Kasumi-1 (cell line): Measurements from ENCODE around the gene KCTD11.

ENCODE experiments used
- DNase-seq, 2 experiments: peaks; one replicate each; lab custom pipeline; 2025; lab: John Stamatoyannopoulos, UW

Gene KCTD11

DNA sequence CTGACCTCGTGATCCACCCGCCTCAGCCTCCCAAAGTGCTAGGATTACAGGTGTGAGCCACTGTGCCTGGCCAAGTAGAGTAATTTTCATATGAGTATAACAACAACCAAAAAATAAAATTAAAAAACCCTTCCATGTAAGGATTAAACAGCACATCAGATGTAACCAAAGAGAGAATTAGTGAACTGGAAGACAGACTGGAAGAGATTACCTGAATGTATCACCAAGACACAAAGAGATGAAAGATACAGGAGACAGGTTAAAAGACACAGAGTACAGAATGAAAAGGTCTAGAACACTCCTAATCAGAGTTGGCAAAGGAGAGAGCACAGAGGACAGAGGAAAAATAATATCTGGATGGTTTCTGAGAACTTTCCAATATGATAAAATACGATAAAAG, 27.2 kb downstream of the KCTD11 start:
- DNase-seq: no peak

DNA sequence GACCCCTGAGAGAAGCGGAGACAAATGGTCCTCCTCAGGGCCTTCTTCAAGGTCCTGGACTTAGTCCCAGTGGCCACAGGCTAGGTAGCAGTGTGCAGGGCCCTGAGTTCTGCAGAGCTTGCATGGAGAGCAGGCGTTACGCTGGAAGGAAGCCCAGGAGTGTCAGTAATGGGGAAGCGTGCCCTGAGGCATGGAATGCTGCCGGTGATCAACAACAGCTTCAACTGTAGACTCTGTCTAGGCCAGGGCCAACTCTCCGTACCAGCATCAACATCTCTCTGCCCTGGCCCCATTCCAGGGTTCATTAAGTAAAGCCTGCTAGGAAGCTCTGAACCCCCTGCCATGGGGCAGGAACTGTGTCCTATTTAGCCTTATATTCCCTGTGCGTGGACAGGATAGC, 28.4 kb downstream of the KCTD11 start:
- no peak for DNase-seq

DNA sequence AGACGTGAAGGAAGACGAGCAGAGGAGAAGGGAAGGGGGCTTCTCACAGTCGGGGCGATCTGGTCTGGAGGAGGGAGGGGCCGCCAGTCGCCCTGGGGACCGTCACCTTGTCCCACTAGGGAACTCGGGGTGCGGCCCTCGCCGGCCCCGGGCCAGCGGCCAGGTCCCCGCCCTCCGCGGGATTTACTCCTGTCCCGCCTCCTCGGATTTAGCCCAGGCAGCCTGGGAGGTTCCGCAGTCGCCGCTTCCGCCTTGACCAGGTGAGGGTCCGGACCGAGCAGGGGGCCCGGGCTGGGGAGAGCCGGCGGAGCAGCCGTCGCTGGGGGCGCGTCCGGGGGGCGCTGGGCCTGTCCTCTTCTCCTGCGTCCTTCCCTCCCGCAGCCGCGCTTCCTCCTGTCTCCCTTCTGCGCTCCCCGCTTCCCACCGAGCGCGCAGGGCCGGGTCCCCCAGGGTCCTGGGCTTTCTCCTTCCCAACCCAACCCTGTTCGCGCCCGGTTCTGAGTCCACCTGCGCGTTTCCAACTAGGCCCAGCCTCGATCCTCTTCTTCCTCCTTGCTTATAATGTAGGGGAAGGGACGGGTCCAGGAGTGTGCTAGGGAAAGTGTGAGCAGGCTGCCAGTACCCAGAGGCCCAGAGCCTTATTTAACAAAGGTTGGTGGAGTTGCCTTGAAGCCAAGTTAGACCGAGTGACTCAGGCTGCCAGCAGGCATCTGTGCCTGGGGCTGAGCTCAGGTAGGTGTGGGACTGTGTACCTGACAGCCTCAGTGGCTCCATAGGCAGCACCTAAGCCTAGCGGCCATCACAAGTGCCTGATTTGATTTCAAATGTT, 29.1 kb downstream of the KCTD11 start, which contains the start of gene TNK1:
Gene TNK1, plus strand, starts transcription at position 235 of the 829 bp plus-strand sequence. CDS start 1,838 bp downstream, outside the sequence.
- no peak for DNase-seq

- no peak for DNase-seq
Observed at GRCh38 chr17:7382901-7383300, 30.9 kb downstream of the KCTD11 start.

GRCh38 chr17:7383371-7383741, 31.4 kb downstream of the KCTD11 start:
- DNase-seq: no peak

DNA sequence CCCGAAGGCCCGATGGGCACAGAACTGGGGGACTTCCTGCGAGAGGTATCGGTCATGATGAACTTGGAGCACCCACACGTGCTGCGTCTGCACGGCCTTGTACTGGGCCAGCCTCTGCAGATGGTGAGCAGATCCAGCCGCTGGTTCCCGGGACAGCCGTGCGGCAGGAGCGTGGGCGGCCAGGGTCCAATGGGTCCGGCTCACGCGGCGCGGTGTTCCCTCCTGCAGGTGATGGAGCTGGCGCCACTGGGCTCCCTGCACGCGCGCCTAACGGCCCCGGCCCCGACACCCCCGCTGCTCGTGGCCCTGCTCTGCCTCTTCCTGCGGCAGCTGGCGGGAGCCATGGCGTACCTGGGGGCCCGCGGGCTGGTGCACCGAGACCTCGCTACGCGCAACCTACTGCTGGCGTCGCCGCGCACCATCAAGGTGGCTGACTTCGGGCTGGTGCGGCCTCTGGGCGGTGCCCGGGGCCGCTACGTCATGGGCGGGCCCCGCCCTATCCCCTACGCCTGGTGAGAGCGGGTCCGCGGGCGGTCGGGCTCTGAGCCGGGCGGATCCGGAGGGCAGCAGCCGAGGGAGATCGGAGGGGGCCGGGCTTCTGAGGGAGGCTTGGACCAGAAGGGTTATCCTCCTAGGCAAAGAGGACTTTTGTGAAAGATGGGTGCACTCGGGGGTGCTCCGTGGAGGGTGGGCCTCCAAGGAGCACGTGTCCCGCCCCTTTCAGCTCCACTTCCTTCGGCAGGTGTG, 32.0 kb downstream of the KCTD11 start:
- DNase-seq: peak in 1 of 2 experiments; percentile 3

GRCh38 chr17:7384489-7385081, 32.6 kb downstream of the KCTD11 start:
- DNase-seq: no peak

DNA sequence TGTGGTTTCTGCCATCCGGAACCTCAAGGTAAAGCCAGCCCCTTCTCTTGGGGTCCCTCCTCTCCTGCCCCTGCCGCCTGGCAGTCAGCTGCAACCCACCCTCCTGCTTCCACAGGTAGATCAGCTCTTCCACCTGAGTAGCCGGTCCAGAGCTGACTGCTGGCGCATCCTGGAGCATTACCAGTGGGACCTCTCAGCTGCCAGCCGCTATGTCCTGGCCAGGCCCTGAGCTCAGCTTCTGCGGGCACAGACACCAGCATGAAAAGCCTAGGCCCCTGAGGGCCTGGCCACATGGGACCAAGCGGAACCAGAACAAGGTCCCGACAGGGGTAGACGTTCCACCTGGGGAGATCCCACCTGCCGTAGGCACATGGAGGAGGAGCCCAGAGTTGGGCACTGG, 36.9 kb downstream of the KCTD11 start:
- DNase-seq: no peak

DNA sequence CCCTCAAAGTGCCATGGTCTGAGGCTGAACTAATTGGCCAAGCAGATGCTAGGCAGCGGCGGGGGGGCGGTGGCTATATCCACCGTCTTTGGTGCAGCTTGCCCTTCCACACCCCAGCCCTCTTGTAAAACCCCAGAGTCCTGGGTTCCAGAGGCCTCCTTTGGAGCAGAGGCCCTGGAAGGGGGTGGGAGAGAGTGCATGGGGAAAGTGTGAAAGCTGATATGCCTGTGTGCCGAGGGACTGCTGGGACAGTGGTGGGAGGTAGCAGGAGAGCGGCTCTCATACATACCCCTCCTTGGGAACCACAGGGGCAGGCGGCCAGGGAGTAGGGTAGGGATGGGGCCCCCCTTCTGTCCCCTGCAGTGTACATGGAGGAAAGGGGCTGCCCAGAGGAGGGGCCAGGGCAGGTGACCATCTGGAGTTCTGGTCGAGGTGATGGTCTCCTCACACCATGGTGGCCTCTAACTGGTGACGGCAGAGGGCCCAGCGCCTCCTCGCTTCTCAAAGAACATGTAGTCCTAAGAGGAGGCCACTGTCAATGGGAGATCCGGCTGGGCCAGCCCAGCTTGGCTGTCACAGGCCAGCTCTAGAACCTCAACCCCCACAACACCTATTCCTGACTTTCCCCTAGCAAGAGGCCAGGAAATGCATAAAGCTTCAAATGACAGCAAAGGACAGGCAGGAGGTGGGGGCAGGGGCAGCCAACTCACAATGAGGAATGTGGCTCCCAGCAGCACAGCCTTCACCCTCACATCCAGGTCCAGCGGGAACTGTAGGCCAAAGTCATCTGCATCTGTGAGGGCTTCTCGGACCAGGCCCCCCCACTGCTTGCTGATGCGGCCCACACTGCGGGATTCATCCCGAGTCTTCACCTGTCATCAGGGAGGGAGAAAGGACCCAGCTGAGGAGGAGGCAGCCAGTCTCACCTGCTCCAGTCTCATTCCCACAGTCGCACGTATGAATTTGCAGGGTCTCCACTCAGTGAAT, 38.3 kb downstream of the KCTD11 start:
- DNase-seq: no peak

DNA sequence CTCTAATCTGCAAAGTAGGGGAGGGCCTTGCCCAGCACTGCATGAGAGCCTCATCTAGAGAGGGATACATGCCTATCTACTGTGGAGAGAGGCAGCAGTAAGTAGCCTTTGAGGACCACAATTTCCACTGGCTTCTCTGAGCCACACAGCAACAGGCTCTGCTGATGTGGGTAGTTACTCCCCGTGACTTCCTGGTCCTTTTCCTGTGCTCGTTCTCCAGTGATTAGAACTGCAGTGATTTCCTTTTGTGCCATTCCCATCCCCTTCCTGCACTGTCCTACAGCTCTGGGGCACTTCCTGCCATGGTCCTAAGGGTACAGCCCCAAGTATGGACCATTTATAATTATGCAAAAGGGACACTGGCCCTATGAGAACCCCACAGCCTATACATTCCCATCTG, 39.3 kb downstream of the KCTD11 start:
- DNase-seq: no peak

DNA sequence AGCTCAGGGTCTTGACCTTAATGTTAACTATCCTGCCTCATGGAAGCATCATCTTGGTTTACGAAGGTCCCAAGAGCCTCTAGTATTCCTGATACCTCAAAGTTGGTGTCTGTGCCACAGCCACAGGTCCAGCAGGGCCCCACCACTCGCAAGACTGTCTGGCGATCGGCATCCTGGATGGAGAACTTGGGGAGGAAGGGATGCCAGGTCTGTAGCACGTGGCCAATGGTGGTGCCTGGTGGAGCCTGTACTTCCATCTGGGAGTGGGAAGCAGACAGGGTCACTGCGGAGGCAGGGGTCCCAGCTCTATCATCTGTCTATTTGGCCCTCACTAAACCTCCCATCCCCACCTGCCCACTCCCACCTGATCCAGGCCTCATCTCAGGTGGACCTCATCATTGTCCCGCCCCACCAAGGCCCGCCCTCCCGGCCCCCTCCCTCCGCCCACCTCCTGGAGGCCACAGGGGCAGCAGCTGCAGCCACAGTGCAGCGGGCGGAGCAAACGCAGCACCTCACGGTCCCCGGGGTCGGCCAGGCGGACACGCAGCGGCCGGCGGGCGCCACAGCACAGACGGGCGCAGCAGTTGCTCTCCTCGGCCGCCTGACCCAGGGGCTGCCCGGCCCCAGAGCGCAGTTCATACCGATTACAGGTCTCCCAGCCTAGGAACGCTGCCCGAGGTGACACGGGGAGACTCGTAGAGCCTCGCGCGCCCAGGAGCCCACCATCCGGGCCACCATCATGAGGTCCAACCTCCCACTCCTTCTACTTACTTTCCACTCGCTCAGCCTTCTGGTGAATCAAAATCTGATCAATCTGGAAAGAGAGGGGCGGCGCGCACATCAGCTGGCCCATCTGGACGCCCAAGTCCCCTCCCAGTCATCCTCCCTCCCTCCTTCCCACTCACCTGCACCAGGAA, 41.0 kb downstream of the KCTD11 start:
- no peak for DNase-seq

- no peak for DNase-seq
Observed at GRCh38 chr17:7393613-7394451, 41.9 kb downstream of the KCTD11 start.

DNA sequence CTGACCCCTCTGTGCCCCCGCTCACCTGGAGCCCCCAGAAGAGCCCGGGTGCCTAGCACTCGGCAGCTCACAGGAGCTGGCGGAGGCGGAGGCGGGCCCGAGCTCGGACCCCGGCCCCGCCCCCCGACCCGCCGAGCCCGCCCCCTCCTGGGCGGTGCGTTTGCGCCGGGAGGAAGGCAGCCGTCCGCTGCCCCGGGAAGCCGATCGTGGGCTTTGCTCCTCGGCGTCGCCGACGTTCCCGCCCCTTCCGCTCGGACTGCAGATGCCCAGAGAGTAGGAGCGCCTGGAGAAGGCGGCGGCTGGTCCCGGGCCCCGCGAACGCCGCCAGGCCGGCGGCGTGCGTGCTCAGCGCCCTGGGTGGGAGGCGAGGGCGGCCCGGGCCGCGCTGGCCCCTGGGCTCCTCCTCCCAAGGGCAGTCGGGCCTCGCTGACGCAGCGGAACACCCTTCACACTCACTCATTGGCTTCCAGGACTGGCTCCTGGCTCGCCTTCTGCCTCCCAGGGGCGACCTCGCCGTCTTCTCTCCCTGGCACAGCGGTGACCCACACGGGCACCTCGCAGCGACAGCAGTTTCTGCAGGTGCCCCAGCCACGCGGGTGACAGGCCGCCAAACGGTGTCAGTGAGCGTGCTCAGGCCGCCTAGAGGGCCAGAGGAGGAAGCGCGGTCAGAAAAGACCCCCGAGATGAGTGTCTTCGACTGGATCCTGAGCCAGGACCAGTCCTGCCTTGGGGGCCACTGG, 42.7 kb downstream of the KCTD11 start, which contains the start of gene PLSCR3:
Gene PLSCR3, minus strand, starts transcription at position 74 of the 740 bp plus-strand sequence. CDS start 415 bp downstream, outside the sequence.
- DNase-seq: peak; percentile 24 to 39

GRCh38 chr17:7396147-7396546, 44.2 kb downstream of the KCTD11 start:
- DNase-seq: no peak

DNA sequence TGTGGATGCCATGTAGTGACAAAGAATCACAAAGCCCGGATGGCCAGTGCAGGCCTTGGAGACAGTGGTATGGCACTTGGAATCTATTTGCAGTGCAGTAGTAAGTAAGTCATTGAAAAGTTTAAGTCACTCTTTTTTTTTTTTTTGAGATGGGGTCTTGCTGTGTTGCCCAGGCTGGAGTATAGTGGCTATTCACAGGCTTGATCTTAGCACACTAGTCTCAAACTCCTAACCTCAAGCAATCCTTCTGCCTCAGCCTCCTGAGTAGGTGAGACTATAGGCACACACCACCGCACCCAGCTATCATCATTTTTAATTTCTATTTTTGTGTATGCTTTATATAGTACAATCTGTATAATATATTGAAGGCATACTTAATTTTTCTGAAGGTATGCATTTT, 46.6 kb downstream of the KCTD11 start:
- no peak for DNase-seq

- peak in 1 of 2 experiments; percentile 12 for DNase-seq
Observed at GRCh38 chr17:7403043-7403726, 51.2 kb downstream of the KCTD11 start.

DNA sequence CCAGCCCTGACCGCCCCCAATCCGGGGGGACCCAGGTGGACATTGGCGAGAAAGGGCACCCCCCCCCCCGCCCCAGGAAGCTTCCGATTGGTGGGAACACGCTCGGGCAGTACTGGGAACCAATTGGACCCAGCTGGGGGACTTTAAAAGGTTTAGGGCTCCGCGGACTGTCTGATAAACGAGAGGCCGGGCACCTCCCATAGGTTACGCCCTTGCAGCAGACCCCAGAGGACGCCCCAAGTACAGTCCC, 51.7 kb downstream of the KCTD11 start:
- DNase-seq: peak; percentile 41 to 45

DNA sequence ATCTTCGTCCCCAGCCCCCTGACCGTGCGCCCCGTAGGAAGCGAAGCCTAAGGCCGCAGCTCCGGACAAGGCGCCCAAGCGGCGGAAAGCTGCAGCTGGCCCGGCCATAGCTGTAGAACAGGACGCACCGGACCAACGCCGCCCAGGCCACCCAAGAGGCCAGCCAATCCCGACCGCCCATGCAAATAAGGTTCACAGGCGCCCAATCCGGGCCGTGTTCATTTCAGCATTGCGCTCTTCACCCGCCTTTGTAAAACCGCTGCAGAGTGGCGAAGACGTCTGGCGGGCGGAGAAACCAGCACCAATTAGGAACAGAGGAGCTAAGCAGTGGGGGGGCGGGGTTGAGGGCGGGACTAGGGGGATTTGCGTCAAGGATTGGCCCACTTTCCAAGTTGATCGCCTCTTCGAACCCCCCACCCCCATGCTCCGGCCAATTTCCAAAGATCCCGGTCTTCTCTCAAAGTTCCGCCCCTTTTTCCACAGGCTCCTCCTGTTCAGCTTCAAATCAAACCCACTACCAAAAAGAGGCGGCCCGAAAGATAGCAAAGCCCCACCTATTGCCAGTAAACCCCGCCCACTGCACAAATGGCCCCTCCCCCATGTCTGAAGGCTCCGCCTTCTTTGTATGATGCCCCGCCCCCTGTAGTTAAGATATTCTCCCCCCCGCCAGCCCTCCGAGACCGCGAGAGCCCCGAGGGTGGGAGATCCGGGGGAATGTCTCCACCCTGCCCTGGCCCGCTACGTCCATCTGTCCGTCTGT, 52.2 kb downstream of the KCTD11 start, which contains the start of gene TMEM256:
Gene TMEM256, minus strand, starts transcription at position 121 of the 760 bp plus-strand sequence. Its CDS starts 13 bp downstream, at position 108.
- DNase-seq: peak; percentile 88 to 92
